ENCODE data around the gene SLC16A3.
A peak's percentile ranks its signal among the peaks of the same experiment; 100 is the strongest.

The SLC16A3 gene

GRCh38 chr17:82194765-82195164 is 34.1 kb upstream of the SLC16A3 start:
- no peaks in the 10 kb centered on the region for H3K9me3 ChIP-seq (replicated peaks; ENCODE audit: low read length)
- H3K4me3 ChIP-seq (ENCODE audit: low read length), result no peak overlapping the region
- H3K4me1 ChIP-seq (ENCODE audit: control insufficient read depth, insufficient read depth, low read length), result peaks cover 7% of the 10 kb centered on the region
- peaks cover 55% of the 10 kb centered on the region for H3K36me3 ChIP-seq (ENCODE audit: insufficient read depth, low read length)
- no peaks in the 10 kb centered on the region for H3K27me3 ChIP-seq (ENCODE audit: control insufficient read depth, insufficient read depth, low read length)
- no peak overlapping the region for H3K9ac ChIP-seq (ENCODE audit: low read depth, low read length)
- H3K4me2 ChIP-seq (ENCODE audit: low read length), result no peak overlapping the region

GRCh38 chr17:82195675-82196672 is 32.9 kb upstream of the SLC16A3 start:
- no peak overlapping the region for H3K9ac ChIP-seq (ENCODE audit: low read depth, low read length)
- no peaks in the 10 kb centered on the region for H3K27me3 ChIP-seq (ENCODE audit: control insufficient read depth, insufficient read depth, low read length)
- H3K9me3 ChIP-seq (replicated peaks; ENCODE audit: low read length), result no peaks in the 10 kb centered on the region
- H3K4me2 ChIP-seq (ENCODE audit: low read length), result no peak overlapping the region
- H3K36me3 ChIP-seq (ENCODE audit: insufficient read depth, low read length), result peaks cover 54% of the 10 kb centered on the region
- no peak overlapping the region for H3K4me3 ChIP-seq (ENCODE audit: low read length)
- H3K4me1 ChIP-seq (ENCODE audit: control insufficient read depth, insufficient read depth, low read length), result peaks cover 7% of the 10 kb centered on the region

GRCh38 chr17:82198092-82198491 is 30.8 kb upstream of the SLC16A3 start:
- H3K4me2 ChIP-seq (ENCODE audit: low read length), result no peak overlapping the region
- no peaks in the 10 kb centered on the region for H3K27me3 ChIP-seq (ENCODE audit: control insufficient read depth, insufficient read depth, low read length)
- H3K9ac ChIP-seq (ENCODE audit: low read depth, low read length), result no peak overlapping the region
- H3K4me1 ChIP-seq (ENCODE audit: control insufficient read depth, insufficient read depth, low read length), result peaks cover 7% of the 10 kb centered on the region
- H3K9me3 ChIP-seq (replicated peaks; ENCODE audit: low read length), result no peaks in the 10 kb centered on the region
- no peak overlapping the region for H3K4me3 ChIP-seq (ENCODE audit: low read length)
- peaks cover 44% of the 10 kb centered on the region for H3K36me3 ChIP-seq (ENCODE audit: insufficient read depth, low read length)

- Histone ChIP-seq H3K4me1 (ENCODE audit: control insufficient read depth, insufficient read depth, low read length) (peaks cover 7% of the 10 kb centered on the region), H3K36me3 (ENCODE audit: insufficient read depth, low read length) (peaks cover 33% of the 10 kb centered on the region), H3K27me3 (ENCODE audit: control insufficient read depth, insufficient read depth, low read length) (no peaks in the 10 kb centered on the region), H3K9me3 (replicated peaks; ENCODE audit: low read length) (no peaks in the 10 kb centered on the region), H3K4me2 (ENCODE audit: low read length) (no peak overlapping the region), H3K4me3 (ENCODE audit: low read length) (no peak overlapping the region), H3K9ac (ENCODE audit: low read depth, low read length) (no peak overlapping the region)
Measured at GRCh38 chr17:82199496-82199895, 29.3 kb upstream of the SLC16A3 start.

- Histone ChIP-seq H3K9me3 (replicated peaks; ENCODE audit: low read length) (no peaks in the 10 kb centered on the region), H3K36me3 (ENCODE audit: insufficient read depth, low read length) (peaks cover 27% of the 10 kb centered on the region), H3K4me2 (ENCODE audit: low read length) (no peak overlapping the region), H3K9ac (ENCODE audit: low read depth, low read length) (no peak overlapping the region), H3K4me1 (ENCODE audit: control insufficient read depth, insufficient read depth, low read length) (peaks cover 12% of the 10 kb centered on the region), H3K27me3 (ENCODE audit: control insufficient read depth, insufficient read depth, low read length) (no peaks in the 10 kb centered on the region), H3K4me3 (ENCODE audit: low read length) (no peak overlapping the region)
Measured at GRCh38 chr17:82200135-82200534, 28.7 kb upstream of the SLC16A3 start.

GRCh38 chr17:82200743-82201497 is 27.9 kb upstream of the SLC16A3 start:
- Histone ChIP-seq H3K9ac (ENCODE audit: low read depth, low read length) (no peak overlapping the region), H3K9me3 (replicated peaks; ENCODE audit: low read length) (no peaks in the 10 kb centered on the region), H3K36me3 (ENCODE audit: insufficient read depth, low read length) (peaks cover 19% of the 10 kb centered on the region), H3K4me2 (ENCODE audit: low read length) (no peak overlapping the region), H3K4me1 (ENCODE audit: control insufficient read depth, insufficient read depth, low read length) (peaks cover 16% of the 10 kb centered on the region), H3K27me3 (ENCODE audit: control insufficient read depth, insufficient read depth, low read length) (no peaks in the 10 kb centered on the region), H3K4me3 (ENCODE audit: low read length) (no peak overlapping the region)

DNA sequence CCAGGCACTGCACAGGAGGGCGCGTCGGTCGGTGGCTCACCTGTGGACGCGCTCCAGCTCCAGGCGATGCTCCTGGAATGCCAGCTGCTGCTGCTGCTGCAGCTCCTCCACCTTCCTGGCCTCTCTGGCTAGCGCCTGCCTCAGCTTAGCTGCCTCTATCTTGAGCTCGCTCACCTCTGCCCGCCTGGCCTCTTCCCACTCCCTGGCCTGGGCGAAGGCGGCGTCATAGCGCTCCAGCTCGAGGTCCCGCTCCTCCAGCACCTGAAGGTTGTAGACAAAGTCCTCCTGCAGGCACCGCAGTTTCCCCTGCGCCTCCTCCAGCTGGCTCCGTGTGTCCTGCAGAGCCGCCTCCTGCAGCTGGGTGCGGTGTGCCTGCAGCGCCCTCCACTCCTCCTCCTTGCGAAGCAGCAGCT is 27.3 kb upstream of the SLC16A3 start:
- peaks cover 18% of the 10 kb centered on the region for H3K4me1 ChIP-seq (ENCODE audit: control insufficient read depth, insufficient read depth, low read length)
- H3K4me2 ChIP-seq (ENCODE audit: low read length), result no peak overlapping the region
- H3K9ac ChIP-seq (ENCODE audit: low read depth, low read length), result no peak overlapping the region
- H3K27me3 ChIP-seq (ENCODE audit: control insufficient read depth, insufficient read depth, low read length), result no peaks in the 10 kb centered on the region
- no peaks in the 10 kb centered on the region for H3K9me3 ChIP-seq (replicated peaks; ENCODE audit: low read length)
- H3K36me3 ChIP-seq (ENCODE audit: insufficient read depth, low read length), result peaks cover 13% of the 10 kb centered on the region
- H3K4me3 ChIP-seq (ENCODE audit: low read length), result no peak overlapping the region

- H3K27me3 ChIP-seq (ENCODE audit: control insufficient read depth, insufficient read depth, low read length), result no peaks in the 10 kb centered on the region
- peaks cover 12% of the 10 kb centered on the region for H3K36me3 ChIP-seq (ENCODE audit: insufficient read depth, low read length)
- peaks cover 18% of the 10 kb centered on the region for H3K4me1 ChIP-seq (ENCODE audit: control insufficient read depth, insufficient read depth, low read length)
- no peak overlapping the region for H3K9ac ChIP-seq (ENCODE audit: low read depth, low read length)
- no peak overlapping the region for H3K4me3 ChIP-seq (ENCODE audit: low read length)
- no peaks in the 10 kb centered on the region for H3K9me3 ChIP-seq (replicated peaks; ENCODE audit: low read length)
- no peak overlapping the region for H3K4me2 ChIP-seq (ENCODE audit: low read length)
Measured at GRCh38 chr17:82202981-82203380, 25.9 kb upstream of the SLC16A3 start.

DNA sequence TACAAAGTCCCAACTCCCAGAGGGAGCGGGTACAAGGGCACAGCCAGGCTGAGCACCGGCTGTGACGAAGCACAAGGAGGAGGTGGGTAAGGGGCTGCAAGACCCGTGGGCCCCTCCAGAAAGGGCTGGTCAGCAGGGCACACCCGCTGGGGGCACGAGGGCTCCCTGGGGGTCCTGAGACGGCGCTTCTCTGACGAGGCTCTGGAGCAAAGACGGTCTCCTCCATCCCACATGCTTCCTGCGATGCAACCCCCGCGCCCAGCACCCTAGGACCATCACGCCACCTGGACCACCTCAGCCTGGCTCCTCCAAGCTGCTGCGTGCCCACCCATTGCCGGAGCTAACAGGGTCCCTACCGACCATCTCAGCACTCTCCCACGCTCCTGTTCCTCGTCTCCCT is 24.9 kb upstream of the SLC16A3 start:
- peaks cover 8% of the 10 kb centered on the region for H3K36me3 ChIP-seq (ENCODE audit: insufficient read depth, low read length)
- no peaks in the 10 kb centered on the region for H3K27me3 ChIP-seq (ENCODE audit: control insufficient read depth, insufficient read depth, low read length)
- H3K4me3 ChIP-seq (ENCODE audit: low read length), result no peak overlapping the region
- H3K9me3 ChIP-seq (replicated peaks; ENCODE audit: low read length), result no peaks in the 10 kb centered on the region
- no peak overlapping the region for H3K9ac ChIP-seq (ENCODE audit: low read depth, low read length)
- H3K4me2 ChIP-seq (ENCODE audit: low read length), result no peak overlapping the region
- H3K4me1 ChIP-seq (ENCODE audit: control insufficient read depth, insufficient read depth, low read length), result peaks cover 18% of the 10 kb centered on the region

DNA sequence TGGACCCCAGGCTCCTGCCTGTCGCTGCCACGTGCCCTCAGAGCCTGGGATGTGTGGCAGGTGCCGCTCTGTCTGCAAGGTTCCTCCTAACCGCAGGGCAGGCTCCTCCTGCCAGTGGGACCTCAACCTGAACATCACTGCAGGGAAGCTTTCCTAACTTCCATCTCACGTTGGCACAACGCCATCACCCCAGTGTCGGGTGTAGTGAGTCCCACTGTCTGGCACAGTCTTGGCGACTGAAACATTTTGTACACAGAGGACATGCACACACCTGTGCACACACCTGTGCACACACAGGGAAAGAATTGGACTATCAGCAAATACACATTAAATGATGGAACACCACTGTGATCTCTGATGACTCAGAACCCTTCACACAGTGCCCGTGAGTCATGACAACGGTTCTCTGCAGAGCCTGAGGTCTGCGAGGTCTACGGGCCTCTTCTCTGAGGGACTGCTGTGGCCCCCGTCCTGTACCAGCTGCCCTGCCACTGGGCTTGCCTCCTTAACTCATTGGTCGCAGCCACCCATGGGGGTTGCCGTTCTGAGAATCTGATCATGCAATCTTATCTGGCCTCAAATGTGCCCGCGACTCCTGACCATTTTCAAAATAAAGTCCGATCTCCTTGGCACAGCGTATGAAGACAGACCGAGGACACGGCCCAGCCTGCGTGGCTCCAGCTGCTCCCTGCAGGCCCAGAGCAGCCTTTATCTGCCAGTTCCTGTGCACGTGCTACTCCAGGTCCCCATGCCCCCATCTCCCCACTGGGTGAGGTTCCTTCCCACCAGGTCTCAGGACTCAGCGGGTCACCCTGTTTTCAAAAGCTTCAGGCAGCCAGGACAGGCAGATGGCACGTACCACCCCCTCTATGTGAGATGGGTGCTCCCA is 23.8 kb upstream of the SLC16A3 start:
- Histone ChIP-seq H3K9me3 (replicated peaks; ENCODE audit: low read length) (no peaks in the 10 kb centered on the region), H3K4me3 (ENCODE audit: low read length) (no peak overlapping the region), H3K9ac (ENCODE audit: low read depth, low read length) (no peak overlapping the region), H3K27me3 (ENCODE audit: control insufficient read depth, insufficient read depth, low read length) (no peaks in the 10 kb centered on the region), H3K36me3 (ENCODE audit: insufficient read depth, low read length) (peaks cover 4% of the 10 kb centered on the region), H3K4me1 (ENCODE audit: control insufficient read depth, insufficient read depth, low read length) (peaks cover 18% of the 10 kb centered on the region), H3K4me2 (ENCODE audit: low read length) (peak overlapping the region; percentile 51)
